Stomach (tissue), 4 donors: ENCODE data around the gene DFFA.

Experiments
- CTCF ChIP-seq, 7 experiments: fragments of 450-650 bp in 4 of 7; fragments of 200-600 bp in 3 of 7; sonication (generic) in 3 of 7; IDR thresholded peaks; one replicate each; pipeline ENCODE4 v1.5.1; 2016 to 2019; ENCODE audit warnings: antibody characterized with exemption in 7 of 7, control low read depth in 2 of 7, mild to moderate bottlenecking in 1 of 7
- EP300 ChIP-seq: sonication (generic); formaldehyde crosslinking; IDR thresholded peaks from one replicate; pipeline ENCODE4 v1.6.1; 2017; ENCODE audit warnings: antibody characterized with exemption
- POLR2A ChIP-seq, 4 donors: fragments of 450-650 bp; IDR thresholded peaks; one replicate each; pipeline ENCODE4 v1.6.1; 2016; ENCODE audit warnings: antibody characterized with exemption in 4 of 4, control low read depth in 2 of 4, mild to moderate bottlenecking in 1 of 4, moderate library complexity in 1 of 4
- POLR2AphosphoS5 ChIP-seq, 3 donors: sonication (generic); formaldehyde crosslinking; IDR thresholded peaks; one replicate each; pipeline ENCODE4 v1.6.1; 2016; ENCODE audit warnings: antibody characterized with exemption in 3 of 3

DNA sequence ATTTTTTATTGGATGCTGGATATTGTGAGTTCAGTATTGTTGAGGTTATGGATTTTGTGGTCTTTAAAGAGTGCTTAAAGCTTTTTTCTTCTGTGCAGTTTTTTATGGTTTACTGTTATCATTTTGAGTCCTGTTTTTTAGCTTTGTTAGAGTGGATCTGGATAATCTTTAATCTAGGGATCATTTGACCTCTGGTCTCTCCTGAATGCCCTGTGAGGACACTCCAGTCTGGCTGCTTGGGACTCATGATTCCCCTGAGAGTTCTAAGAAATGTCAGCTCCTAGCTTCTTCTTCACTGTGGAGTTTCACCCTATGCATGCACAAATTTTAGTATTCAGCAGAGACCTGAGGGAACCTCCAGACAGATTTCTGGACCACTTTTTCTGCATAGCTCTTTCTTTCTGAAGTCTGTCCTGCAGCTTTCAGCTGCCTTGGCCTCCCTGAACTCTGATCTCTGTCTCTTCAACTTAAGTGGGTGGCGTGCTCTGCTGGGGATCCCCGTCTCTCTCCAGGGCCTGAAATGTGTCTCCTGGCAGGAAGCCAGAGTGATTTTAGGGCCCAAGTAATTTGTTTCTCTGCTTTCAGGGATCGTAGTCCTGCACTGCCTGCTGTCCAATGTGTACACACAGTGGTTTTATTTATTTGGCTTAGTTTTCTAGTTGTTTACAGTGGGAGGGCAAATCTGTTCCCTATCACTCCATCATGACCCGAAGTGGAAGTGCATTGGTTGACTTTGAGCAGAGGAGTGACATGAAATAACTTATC, 17.1 kb upstream of the DFFA start:
- no peak for TF ChIP-seq CTCF (IDR thresholded peaks at IDR 0.05)
- TF ChIP-seq EP300: no peak
- no peak for TF ChIP-seq POLR2A (IDR thresholded peaks at IDR 0.05)
- TF ChIP-seq POLR2AphosphoS5 (IDR thresholded peaks at IDR 0.05): no peak
